K562 (cell line): ENCODE results near the gene FASTK. TPM values are rescaled to one million over a fixed set of nuclear protein-coding genes. Genes with fewer than 3 reads are reported as not detected.
A peak's percentile ranks its signal among the peaks of the same experiment; 100 is the strongest.

Source experiments
- BHLHE40 ChIP-seq: IDR thresholded peaks from 2 replicates; pipeline ENCODE4 v1.6.1; 2011; ENCODE audit warnings: low read length, improper control_type of control experiment
- CBX1 ChIP-seq: sonication (generic); IDR thresholded peaks from 2 replicates; pipeline ENCODE4 v1.6.1; 2016; ENCODE audit warnings: antibody characterized with exemption, low read depth, mild to moderate bottlenecking
- CXXC5 ChIP-seq: fragments of 250-450 bp; sonication (Bioruptor Pico); IDR thresholded peaks from 2 replicates; pipeline ENCODE4 v1.8.0; 2022; ENCODE audit warnings: inconsistent platforms, mild to moderate bottlenecking, moderate library complexity
- EP300 ChIP-seq: IDR thresholded peaks from 2 replicates; pipeline ENCODE4 v1.6.1; 2012; ENCODE audit warnings: low read length, improper control_type of control experiment
- GABPB1 ChIP-seq: sonication (generic); formaldehyde crosslinking; IDR thresholded peaks from 2 replicates; pipeline ENCODE4 v1.8.0; 2022; ENCODE audit warnings: mild to moderate bottlenecking, missing genetic modification reagents
- HNRNPK ChIP-seq: fragments of 200-400 bp; formaldehyde crosslinking; IDR thresholded peaks from one replicate; pipeline ENCODE4 v1.6.1; 2018; ENCODE audit warnings: mild to moderate bottlenecking, low read depth, low read length; ENCODE audit not compliant: poor library complexity, severe bottlenecking
- MAFK ChIP-seq: IDR thresholded peaks from 2 replicates; pipeline ENCODE4 v1.6.1; 2011; ENCODE audit warnings: low read length, improper control_type of control experiment
- MAZ ChIP-seq, 2 experiments: fragments of 450-650 bp in 1 of 2; sonication (generic) in 1 of 2; formaldehyde crosslinking; IDR thresholded peaks in 1 of 2; conservative IDR thresholded peaks in 1 of 2; 2 replicates each; pipeline versions ENCODE4 v1.4.0 to v1.5.0; 2020; ENCODE audit warnings: mild to moderate bottlenecking in 1 of 2, missing genetic modification reagents in 1 of 2
- MXD1 ChIP-seq: fragments of 250-450 bp; sonication (Bioruptor Pico); IDR thresholded peaks from 2 replicates; pipeline ENCODE4 v1.8.0; 2021; ENCODE audit warnings: borderline replicate concordance, mild to moderate bottlenecking, moderate library complexity; ENCODE audit not compliant: poor library complexity, severe bottlenecking
- NR2C2 ChIP-seq, 2 experiments: fragments of 200-800 bp in 1 of 2; sonication (Bioruptor generic) in 1 of 2; sonication (generic) in 1 of 2; formaldehyde crosslinking in 1 of 2; IDR thresholded peaks; 2 replicates each; pipeline versions ENCODE4 v1.6.1 to v1.8.0; 2016 to 2022; ENCODE audit warnings: mild to moderate bottlenecking in 1 of 2, missing compliant biosample characterization in 1 of 2, missing genetic modification characterization in 1 of 2, missing genetic modification reagents in 1 of 2
- RB1 ChIP-seq: fragments of 450-650 bp; IDR thresholded peaks from 2 replicates; pipeline ENCODE4 v1.6.1; 2017; ENCODE audit warnings: low read depth, mild to moderate bottlenecking
- SAFB ChIP-seq: fragments of 200-400 bp; formaldehyde crosslinking; IDR thresholded peaks from 2 replicates; pipeline ENCODE4 v1.6.1; 2017; ENCODE audit warnings: low read depth, low read length, borderline replicate concordance
- SRSF3 ChIP-seq: fragments of 200-400 bp; formaldehyde crosslinking; IDR thresholded peaks from 2 replicates; pipeline ENCODE4 v1.6.1; 2016; ENCODE audit warnings: mild to moderate bottlenecking, low read length, moderate library complexity; ENCODE audit not compliant: insufficient read depth
- TFAP4 ChIP-seq: sonication (generic); formaldehyde crosslinking; IDR thresholded peaks from 2 replicates; pipeline ENCODE4 v1.8.0; 2022; ENCODE audit warnings: missing genetic modification reagents, mild to moderate bottlenecking, moderate library complexity, borderline replicate concordance
- ZNF143 ChIP-seq: sonication (generic); formaldehyde crosslinking; IDR thresholded peaks from 2 replicates; pipeline ENCODE4 v1.9.0; 2022; ENCODE audit warnings: mild to moderate bottlenecking, missing genetic modification reagents
- ZNF695 ChIP-seq: fragments of 450-650 bp; formaldehyde crosslinking; IDR thresholded peaks from 2 replicates; pipeline ENCODE4 v1.4.0; 2020; ENCODE audit warnings: mild to moderate bottlenecking, moderate library complexity
- polyA plus RNA-seq, 8 experiments: library from polyadenylated mRNA; depleted of rRNA in 4 of 8; stranded (reverse) in 5 of 8; unstranded in 3 of 8; fragments of >200 nt; fragmentation: Nextera tagmentation in 2 of 8; fragmentation: Illumina TruSeq in 1 of 8; extraction: Ambion mirVana in 2 of 8; extraction: Trizol in 1 of 8; gene quantifications; 2 replicates each; pipeline versions ENCODE4 v1.2.1 to v1.2.3, GENCODE V29; 2011 to 2014; ENCODE audit warnings: inconsistent platforms in 1 of 8, missing spikeins in 1 of 8
- total RNA-seq, 7 experiments: library from RNA; depleted of rRNA in 6 of 7; stranded (reverse); fragments of >200 nt in 6 of 7; fragmentation: Illumina TruSeq in 2 of 7; extraction: Trizol in 2 of 7; gene quantifications; 2 replicates each; pipeline versions ENCODE4 v1.2.1 to v1.2.3, GENCODE V29; 2011 to 2021; ENCODE audit warnings: low replicate concordance in 1 of 7
- TF ChIP-seq, protein P1 (sequence below): IDR thresholded peaks from 2 replicates; pipeline ENCODE4 v1.6.1; 2011; ENCODE audit warnings: borderline replicate concordance, low read depth, mild to moderate bottlenecking, moderate library complexity, low read length; ENCODE audit not compliant: insufficient read depth, poor library complexity, severe bottlenecking
- TF ChIP-seq, protein P2 (sequence below): sonication (generic); formaldehyde crosslinking; IDR thresholded peaks from 2 replicates; pipeline ENCODE4 v1.8.0; 2022; ENCODE audit warnings: mild to moderate bottlenecking, missing genetic modification reagents

Gene FASTK
- total and polyA plus RNA-seq, 9 of the 15 experiments (the other 6 are each of a cell fraction or from before 2014, with no cell fraction given) = 0.51 to 150 (median 48.2) TPM

- peak; percentile 79 for TF ChIP-seq GABPB1
- no peak for TF ChIP-seq MAFK
- TF ChIP-seq, protein P1, sequence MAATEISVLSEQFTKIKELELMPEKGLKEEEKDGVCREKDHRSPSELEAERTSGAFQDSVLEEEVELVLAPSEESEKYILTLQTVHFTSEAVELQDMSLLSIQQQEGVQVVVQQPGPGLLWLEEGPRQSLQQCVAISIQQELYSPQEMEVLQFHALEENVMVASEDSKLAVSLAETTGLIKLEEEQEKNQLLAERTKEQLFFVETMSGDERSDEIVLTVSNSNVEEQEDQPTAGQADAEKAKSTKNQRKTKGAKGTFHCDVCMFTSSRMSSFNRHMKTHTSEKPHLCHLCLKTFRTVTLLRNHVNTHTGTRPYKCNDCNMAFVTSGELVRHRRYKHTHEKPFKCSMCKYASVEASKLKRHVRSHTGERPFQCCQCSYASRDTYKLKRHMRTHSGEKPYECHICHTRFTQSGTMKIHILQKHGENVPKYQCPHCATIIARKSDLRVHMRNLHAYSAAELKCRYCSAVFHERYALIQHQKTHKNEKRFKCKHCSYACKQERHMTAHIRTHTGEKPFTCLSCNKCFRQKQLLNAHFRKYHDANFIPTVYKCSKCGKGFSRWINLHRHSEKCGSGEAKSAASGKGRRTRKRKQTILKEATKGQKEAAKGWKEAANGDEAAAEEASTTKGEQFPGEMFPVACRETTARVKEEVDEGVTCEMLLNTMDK = no peak
- peak; percentile 89 for TF ChIP-seq MXD1 (CRISPR knock-in tag)
- no peak; the same call in 1 of the 2 replicates for TF ChIP-seq CBX1
- peak; percentile 27; the same call in 1 of the 2 replicates for TF ChIP-seq BHLHE40
- peak; percentile 78 for TF ChIP-seq NR2C2 (CRISPR knock-in tag; IDR thresholded peaks at IDR 0.05)
- peak; percentile 90 for TF ChIP-seq NR2C2 (tag; IDR thresholded peaks at IDR 0.05)
- TF ChIP-seq ZNF695 = no peak
- TF ChIP-seq TFAP4 (CRISPR knock-in tag) = peak; percentile 88
- TF ChIP-seq, protein P2, sequence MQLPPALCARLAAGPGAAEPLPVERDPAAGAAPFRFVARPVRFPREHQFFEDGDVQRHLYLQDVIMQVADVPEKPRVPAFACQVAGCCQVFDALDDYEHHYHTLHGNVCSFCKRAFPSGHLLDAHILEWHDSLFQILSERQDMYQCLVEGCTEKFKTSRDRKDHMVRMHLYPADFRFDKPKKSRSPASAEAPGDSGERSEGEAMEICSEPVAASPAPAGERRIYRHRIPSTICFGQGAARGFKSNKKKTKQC (CRISPR knock-in tag) = no peak; the same call in 1 of the 2 replicates
- peak; percentile 90 for TF ChIP-seq ZNF143
- TF ChIP-seq SAFB = peak; percentile 94
- no peak for TF ChIP-seq SRSF3
- no peak for TF ChIP-seq EP300
- peak; percentile 77 to 96 for TF ChIP-seq MAZ (CRISPR knock-in tag; conservative IDR thresholded peaks at IDR 0.05 in 1 of 2, IDR thresholded peaks at IDR 0.05 in 1 of 2)
- peak; percentile 48 for TF ChIP-seq HNRNPK
- TF ChIP-seq RB1 = peak; percentile 89
- peak; percentile 81 for TF ChIP-seq CXXC5 (CRISPR knock-in tag)
Observed at GRCh38 chr7:151083071-151083823, 2.6 kb upstream of the FASTK start, which contains the start of gene TMUB1 (continued).
